ENCODE data around the gene PSMD1.
A peak's percentile ranks its signal among the peaks of the same experiment; 100 is the strongest.

Gene PSMD1

GRCh38 chr2:231036578-231037106 is 20.0 kb upstream of the PSMD1 start:
- H3K27ac ChIP-seq = peak overlapping the region; percentile 68; the same call in 1 of the 2 replicates
- TF ChIP-seq CTCF (conservative IDR thresholded peaks at IDR 0.05) (no peak), ZFX (IDR thresholded peaks at IDR 0.05) (no peak)

- H3K27ac ChIP-seq = peak within 1 kb of the TSS; percentile 68
- TF ChIP-seq ZFX (IDR thresholded peaks at IDR 0.05) (no peak), CTCF (conservative IDR thresholded peaks at IDR 0.05) (no peak)
Measured at GRCh38 chr2:231037202-231037730, 19.4 kb upstream of the PSMD1 start, which contains the start of gene C2orf72. C2orf72 (plus strand) TSS chr2:231037523; CDS start chr2:231037566, 43 bp downstream.

DNA sequence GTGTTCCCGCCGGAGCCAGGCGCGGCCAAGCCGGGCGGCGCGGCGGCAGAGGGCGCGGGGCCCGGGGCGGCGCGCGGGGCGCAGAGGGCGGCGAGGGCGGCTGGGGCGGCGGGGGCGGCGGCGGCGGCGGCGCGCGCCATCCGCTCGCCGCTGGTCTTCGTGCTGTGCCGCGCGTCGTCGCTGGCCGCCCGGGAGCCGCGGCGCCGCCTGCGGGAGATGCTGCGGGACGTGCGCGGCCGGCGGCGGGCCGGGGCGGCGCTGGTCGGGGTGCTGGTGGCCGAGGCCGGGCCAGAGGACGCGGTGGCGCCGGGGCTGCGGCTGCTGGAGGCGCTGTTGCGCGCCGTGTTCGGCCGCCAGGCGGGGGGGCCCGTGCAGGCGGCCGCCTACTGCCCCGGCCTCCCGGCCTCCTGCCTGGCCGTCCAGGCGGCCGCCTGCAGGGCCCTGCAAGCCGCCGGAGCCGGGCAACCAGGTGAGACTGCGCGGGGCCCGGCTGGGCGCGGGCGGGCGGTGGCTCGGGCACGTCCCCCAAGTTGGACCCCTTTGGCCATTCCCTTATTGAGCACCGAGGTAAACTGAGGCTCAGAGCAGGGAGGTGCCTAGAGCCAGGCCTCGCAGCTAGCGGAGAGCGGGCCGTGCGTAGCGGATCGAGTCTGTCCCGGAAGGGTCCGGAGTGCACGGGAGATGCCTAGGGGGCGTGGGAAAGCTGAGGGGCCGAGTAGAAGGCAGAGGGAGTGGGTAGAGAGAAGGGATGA is 18.8 kb upstream of the PSMD1 start:
- no peak; the same call in 1 of the 2 replicates for TF ChIP-seq CTCF (conservative IDR thresholded peaks at IDR 0.05)
- TF ChIP-seq ZFX (IDR thresholded peaks at IDR 0.05) = no peak
- H3K27ac ChIP-seq = peak overlapping the region; percentile 68

- H3K27ac ChIP-seq = peak overlapping the region; percentile 68
- TF ChIP-seq CTCF (conservative IDR thresholded peaks at IDR 0.05) = no peak
Measured at GRCh38 chr2:231038483-231039293, 18.0 kb upstream of the PSMD1 start.

DNA sequence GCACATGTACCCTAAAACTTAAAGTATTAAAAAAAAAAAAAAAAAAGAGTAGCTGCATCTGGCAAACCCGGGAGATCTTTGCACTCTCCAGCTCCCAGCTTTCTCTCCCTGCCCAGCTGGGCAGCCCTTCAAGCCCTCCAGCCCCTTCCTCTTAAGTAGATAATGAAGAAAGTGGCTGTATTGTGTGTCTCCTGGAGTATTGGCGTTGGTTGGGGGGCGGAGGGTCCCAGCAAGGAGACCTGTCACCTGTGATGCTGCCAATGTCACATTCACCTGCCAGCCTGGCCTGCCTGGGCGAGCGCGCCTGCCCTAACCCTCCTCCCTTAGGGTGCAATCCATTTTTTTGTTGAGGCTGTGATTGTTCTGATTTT is 17.4 kb upstream of the PSMD1 start:
- H3K27ac ChIP-seq = peak overlapping the region; percentile 68
- TF ChIP-seq CTCF (conservative IDR thresholded peaks at IDR 0.05) = no peak
- TF ChIP-seq ZFX (IDR thresholded peaks at IDR 0.05) = no peak

- peak overlapping the region; percentile 68 for H3K27ac ChIP-seq
- TF ChIP-seq ZFX (IDR thresholded peaks at IDR 0.05) (no peak), CTCF (conservative IDR thresholded peaks at IDR 0.05) (no peak)
Measured at GRCh38 chr2:231039821-231040364, 16.8 kb upstream of the PSMD1 start.

Measured in C4-2B (cell line).